HG02642 (cell line): ENCODE data around the gene MEN1.

Experiments
- ATAC-seq: cut with Tn5 transposase; IDR thresholded peaks from one replicate; pipeline ENCODE4 v1.9.1; 2021; ENCODE audit warnings: mild to moderate bottlenecking; ENCODE audit not compliant: unreplicated experiment, poor library complexity

The MEN1 gene

GRCh38 chr11:64810271-64810890 lies at the start of gene MEN1:
MEN1 (minus strand) TSS chr11:64810551; CDS start chr11:64810109, 442 bp downstream.
- peak; percentile 76 for ATAC-seq

DNA sequence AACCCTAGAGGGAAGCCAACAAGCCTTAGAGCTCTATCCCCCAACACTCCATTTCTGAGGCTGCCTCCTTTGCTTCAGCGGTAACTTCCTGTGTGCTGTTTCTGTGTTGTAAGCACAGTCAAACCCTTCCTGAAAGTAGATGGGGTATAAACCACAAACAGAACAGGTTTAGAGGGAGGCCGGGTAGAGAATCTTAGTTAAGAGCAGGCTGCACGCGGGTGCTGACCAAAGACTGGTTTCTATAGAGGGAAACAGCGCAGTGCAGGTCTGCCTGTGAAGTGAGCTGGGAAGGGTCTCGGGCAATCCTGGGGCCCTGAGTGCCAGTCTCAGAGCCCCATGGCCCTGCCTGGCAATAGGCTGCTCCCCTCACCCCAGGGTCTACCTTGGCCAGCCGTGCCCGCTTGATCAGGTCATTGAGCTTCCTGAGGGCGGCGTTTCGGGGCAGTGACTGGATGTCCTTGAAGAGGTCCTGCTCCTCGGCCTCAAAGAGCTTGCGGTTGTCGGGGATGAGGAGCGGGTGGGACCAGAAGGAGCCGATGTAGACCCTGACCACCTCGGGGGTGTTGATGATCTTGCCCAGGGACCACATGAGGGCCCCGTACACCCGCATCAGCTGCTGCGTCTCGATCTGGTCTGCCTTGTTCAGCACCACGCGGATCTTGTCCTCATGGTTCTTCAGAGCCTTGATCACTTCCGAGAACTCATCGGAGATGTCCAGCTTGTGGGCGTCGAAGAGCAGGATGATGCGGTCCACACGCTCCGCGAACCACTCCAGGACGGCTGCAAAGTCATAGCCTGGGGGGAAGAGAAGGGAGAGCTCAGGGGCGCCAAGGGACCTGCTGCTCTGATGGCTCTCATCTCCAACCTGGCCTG lies 49.4 kb upstream of the MEN1 start:
- peak; percentile 67 for ATAC-seq

GRCh38 chr11:64858467-64859263 lies 48.3 kb upstream of the MEN1 start:
- peak; percentile 21 for ATAC-seq

DNA sequence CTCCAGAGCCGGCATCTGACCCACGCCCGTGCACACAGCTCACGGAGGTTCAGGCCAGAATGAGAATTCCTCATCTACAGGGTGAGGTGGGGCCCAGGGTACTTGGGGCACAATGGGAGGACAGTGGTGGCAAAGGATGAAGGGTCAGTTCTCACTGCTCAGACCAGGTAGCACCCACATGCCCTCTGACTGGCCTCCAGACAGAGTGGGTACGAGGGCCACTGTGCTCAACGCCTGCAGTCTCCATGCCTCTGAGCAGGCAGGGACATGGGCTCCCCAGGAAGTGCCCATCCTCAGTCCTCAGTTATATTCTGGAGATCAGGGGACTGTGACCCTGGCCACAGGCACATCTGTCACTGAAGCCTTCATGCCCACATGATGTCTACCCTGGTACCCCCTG lies 47.1 kb upstream of the MEN1 start:
- ATAC-seq: no peak

DNA sequence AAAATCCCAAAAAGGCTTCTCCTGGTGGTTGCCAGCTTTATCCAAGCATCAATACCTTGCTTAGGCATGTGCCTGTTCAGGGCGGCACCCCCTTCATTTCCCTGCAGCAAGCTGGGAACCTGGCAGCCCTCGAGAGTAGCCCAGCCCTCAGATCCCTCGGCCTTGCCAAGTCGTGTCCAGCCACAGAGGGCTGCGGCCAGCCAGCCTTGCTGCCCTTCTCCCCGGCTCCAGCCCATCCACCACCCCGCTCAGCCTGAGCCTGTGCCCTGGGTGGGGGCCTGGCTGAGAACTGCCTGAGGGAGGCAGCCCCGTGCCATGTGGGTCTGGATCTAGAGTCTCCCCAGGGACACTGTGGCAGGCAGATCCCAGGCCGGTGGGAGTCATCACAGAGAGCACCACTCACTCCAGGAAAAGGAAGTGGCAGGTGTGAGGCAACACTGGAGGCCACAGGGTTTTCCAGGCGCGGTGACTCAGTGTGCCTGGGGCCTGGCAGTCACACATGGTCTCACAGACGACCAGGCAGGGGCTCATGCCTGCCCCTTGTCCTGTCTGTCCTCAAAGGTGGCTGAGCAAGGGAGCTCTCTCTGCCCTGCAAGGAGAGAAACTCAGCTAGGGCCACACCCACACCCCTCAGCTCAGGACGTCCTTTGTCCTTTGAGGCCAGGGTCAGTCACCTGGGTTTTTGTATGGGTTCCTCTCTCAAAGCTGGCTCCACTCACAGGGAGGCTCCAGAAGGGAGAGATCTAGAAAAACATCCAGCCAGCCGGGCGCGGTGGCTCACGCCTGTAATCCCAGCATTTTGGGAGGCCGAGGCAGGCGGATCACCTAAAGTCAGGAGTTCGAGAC lies 46.3 kb upstream of the MEN1 start:
- no peak for ATAC-seq

- no peak for ATAC-seq
Observed at GRCh38 chr11:64855596-64856304, 45.4 kb upstream of the MEN1 start.

GRCh38 chr11:64854534-64855502 lies 44.5 kb upstream of the MEN1 start:
- no peak for ATAC-seq

DNA sequence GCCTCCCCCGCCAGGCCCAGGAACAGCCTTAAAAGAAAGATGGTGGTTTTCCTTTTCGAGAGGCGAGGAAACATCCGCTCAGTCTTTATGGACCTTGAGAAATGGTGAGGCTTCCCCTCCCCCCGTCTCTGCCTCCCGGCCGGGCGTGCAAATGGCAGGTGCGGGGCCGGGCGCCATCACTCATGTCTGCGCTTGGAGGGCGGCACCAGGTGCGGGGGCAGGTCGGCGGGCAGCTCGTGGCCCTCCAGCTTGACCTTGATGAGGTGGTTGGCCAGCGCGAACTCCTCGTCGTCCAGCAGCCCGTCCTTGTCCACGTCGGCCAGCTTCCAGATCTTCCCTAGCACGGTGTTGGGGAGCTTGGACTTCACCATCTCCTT lies 43.8 kb upstream of the MEN1 start:
- ATAC-seq: no peak

GRCh38 chr11:64853709-64854108 lies 43.4 kb upstream of the MEN1 start:
- no peak for ATAC-seq

- no peak for ATAC-seq
Observed at GRCh38 chr11:64852804-64853509, 42.6 kb upstream of the MEN1 start.

DNA sequence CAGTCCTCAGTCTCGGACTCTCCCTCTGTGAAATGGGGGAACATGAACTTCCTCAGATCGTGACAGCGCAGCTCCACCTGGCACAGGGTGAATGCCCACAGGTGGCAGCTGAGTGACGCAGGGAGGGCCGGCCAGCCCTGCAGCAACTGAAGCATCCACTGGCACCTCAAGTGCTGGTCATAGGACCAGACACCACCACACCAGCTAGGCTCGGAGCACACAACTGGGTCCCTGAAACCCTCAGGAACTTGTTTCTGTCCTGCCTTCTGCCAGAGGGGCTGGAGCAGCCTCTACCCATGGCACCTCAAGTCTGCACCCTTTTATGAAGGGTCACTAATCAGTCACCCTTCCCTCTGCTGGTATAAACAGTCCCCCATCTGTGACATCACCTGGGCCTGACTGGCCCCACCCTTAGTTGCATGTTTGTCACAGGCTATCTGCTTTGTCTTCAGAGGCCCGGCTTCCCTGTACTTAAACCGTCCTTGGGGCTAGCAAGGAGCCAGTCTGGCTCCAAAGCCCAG lies 41.5 kb upstream of the MEN1 start:
- ATAC-seq: peak; percentile 15

- peak; percentile 73 for ATAC-seq
Observed at GRCh38 chr11:64850979-64851567, 40.7 kb upstream of the MEN1 start.

- ATAC-seq: no peak
Observed at GRCh38 chr11:64849598-64850356, 39.4 kb upstream of the MEN1 start.

DNA sequence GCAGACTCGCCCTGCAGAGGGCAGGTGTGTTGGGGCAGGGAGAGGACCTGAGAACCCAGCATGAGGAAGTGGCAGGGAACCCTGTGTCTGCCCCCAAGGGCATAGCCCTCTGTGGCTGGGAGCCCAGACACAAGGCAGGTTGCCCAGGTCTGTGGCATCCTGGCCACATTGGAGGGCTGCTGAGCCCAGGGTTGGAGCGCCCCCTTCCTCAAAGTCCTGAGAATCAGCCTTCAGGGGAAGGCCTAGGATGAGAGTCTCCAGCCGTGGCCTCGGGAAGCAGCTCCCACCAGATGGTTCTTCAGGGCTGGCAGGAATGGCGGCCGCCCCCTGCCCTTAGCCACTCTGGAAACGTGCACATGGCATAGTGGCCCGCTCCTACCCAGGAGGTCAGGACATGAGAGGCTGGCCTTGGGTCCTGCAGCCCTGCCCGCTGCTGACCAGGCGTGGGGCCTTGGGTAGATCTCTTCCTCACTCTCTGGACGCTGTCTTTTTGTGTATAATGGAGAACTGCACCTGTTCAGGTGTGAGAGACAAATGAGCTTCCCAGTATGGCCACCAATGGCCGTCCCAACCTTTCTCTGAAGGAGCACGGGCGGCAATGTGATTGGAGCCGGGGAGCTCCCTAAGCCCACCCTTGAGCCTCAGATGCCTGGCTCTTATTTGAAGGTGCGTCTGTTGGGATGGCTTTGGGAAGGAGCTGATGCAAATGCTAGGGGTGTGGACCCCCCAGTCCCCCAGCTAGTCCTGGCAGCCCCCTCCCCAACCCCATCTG lies 38.7 kb upstream of the MEN1 start:
- ATAC-seq: no peak

DNA sequence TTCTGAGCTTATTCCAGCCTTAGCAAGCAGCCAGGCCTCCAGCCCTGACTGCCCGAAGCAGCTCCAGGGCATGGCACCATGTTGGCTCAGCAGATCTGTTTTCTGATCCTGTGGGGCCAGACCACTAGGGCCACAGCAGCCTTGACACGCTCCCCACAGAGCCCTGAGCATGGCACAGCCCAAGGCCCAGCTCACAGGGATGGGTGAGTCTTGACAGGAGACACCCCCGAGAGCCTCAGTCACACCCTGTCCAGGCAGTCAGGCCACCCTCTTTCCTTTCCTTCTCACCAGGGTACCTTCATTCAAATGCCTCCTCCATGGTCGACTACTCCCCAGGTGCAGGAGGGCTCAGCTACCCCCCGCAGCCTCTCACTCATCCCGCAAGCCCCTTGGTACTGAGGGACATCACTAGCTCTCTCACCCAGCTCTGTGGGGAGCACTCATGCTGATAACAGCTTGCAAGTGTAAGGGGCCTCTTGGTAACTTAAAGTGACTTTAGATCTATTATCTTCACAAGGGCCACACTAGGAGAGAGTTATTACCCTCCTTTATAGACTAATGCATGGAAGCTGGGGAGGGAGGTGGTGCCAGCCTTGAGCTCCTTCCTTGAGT lies 38.0 kb upstream of the MEN1 start:
- no peak for ATAC-seq
